IMR-90 (cell line): Measurements from ENCODE around the gene CCDC17. TPM values are rescaled to one million over a fixed set of nuclear protein-coding genes. Genes with fewer than 3 reads are reported as not detected.

Source experiments
- ATAC-seq: fragments of 200-7000 bp; cut with Tn5 transposase; 2 replicates; pipeline ENCODE4 v1.9.1; 2020; ENCODE audit warnings: low read depth, mild to moderate bottlenecking, moderate library complexity
- BruUV-seq: library from RNA; stranded (reverse); fragments of 400-500 nt; replicated peaks from 2 replicates; lab custom pipeline; 2021; lab: Mats Ljungman, UMichigan
- CTCF ChIA-PET: fragments of 300-600 bp; formaldehyde crosslinking; extraction: SDS; loops from one replicate; lab custom pipeline; 2021; ENCODE audit warnings: antibody characterized with exemption; lab: Yijun Ruan, JAX
- POLR2A ChIA-PET: fragments of 300-600 bp; sonication (Branson Sonifier 250); formaldehyde crosslinking; loops from one replicate; lab custom pipeline; 2022; ENCODE audit warnings: antibody characterized with exemption; ENCODE audit not compliant: unreplicated experiment; lab: Charles Lee
- DNase-seq: peaks from one replicate; pipeline ENCODE4 v3.0.0; 2013
- H2AFZ ChIP-seq: replicated peaks from 2 replicates; pipeline ENCODE3; 2013; ENCODE audit warnings: low read length, mild to moderate bottlenecking; ENCODE audit not compliant: poor library complexity
- H2AK5ac ChIP-seq: 2 replicates; pipeline ENCODE4 v1.6.1; 2013; ENCODE audit warnings: low read depth, low read length, inconsistent platforms
- H2AK9ac ChIP-seq: replicated peaks from 2 replicates; pipeline ENCODE3; 2013; ENCODE audit warnings: mild to moderate bottlenecking, low read depth, low read length, moderate library complexity; ENCODE audit not compliant: poor library complexity
- H2BK120ac ChIP-seq: 2 replicates; pipeline ENCODE4 v1.6.1; 2013; ENCODE audit warnings: low read depth, low read length, inconsistent platforms
- H2BK15ac ChIP-seq: 3 replicates; pipeline ENCODE4 v1.6.1; 2013; ENCODE audit warnings: low read depth, low read length, inconsistent platforms
- H2BK20ac ChIP-seq: 2 replicates; pipeline ENCODE4 v1.6.1; 2013; ENCODE audit warnings: low read depth, mild to moderate bottlenecking, inconsistent platforms, low read length, moderate library complexity
- H2BK5ac ChIP-seq: 2 replicates; pipeline ENCODE4 v1.6.1; 2013; ENCODE audit warnings: mild to moderate bottlenecking, low read depth, low read length, inconsistent platforms; ENCODE audit not compliant: poor library complexity, severe bottlenecking
- H3K14ac ChIP-seq: replicated peaks from 2 replicates; pipeline ENCODE4 v1.6.1; 2013; ENCODE audit warnings: low read depth, low read length, inconsistent platforms
- H3K18ac ChIP-seq: 2 replicates; pipeline ENCODE4 v1.6.1; 2013; ENCODE audit warnings: low read depth, low read length, control low read depth
- H3K23ac ChIP-seq: 2 replicates; pipeline ENCODE4 v1.6.1; 2013; ENCODE audit warnings: low read depth, low read length, inconsistent platforms
- H3K27ac ChIP-seq: 2 replicates; pipeline ENCODE4 v1.5.1; 2013; ENCODE audit warnings: mild to moderate bottlenecking, control low read depth, low read length; ENCODE audit not compliant: insufficient read depth
- H3K27me3 ChIP-seq: 2 replicates; pipeline ENCODE4 v1.6.1; 2013; ENCODE audit warnings: low read length; ENCODE audit not compliant: control insufficient read depth, insufficient read depth
- H3K36me3 ChIP-seq: 2 replicates; pipeline ENCODE4 v1.6.1; 2013; ENCODE audit warnings: low read length, mixed read lengths; ENCODE audit not compliant: control insufficient read depth, insufficient read depth
- H3K4ac ChIP-seq: 2 replicates; pipeline ENCODE4 v1.6.1; 2013; ENCODE audit warnings: low read depth, low read length, inconsistent platforms
- H3K4me1 ChIP-seq: 2 replicates; pipeline ENCODE4 v1.6.1; 2013; ENCODE audit warnings: low read length, mixed read lengths; ENCODE audit not compliant: control insufficient read depth, insufficient read depth
- H3K4me2 ChIP-seq: 2 replicates; pipeline ENCODE4 v1.6.1; 2013; ENCODE audit warnings: low read depth, mild to moderate bottlenecking, control low read depth, low read length, moderate library complexity
- H3K4me3 ChIP-seq: 2 replicates; pipeline ENCODE4 v1.5.1; 2013; ENCODE audit warnings: low read depth, mild to moderate bottlenecking, control low read depth, low read length, moderate library complexity; ENCODE audit not compliant: insufficient read depth
- H3K56ac ChIP-seq: 2 replicates; pipeline ENCODE4 v1.6.1; 2013; ENCODE audit warnings: low read length, inconsistent platforms; ENCODE audit not compliant: insufficient read depth; ENCODE audit errors: extremely low read depth
- H3K79me1 ChIP-seq, 2 experiments: 2 replicates each; pipeline ENCODE4 v1.6.1; 2013; ENCODE audit warnings: low read length in 2 of 2, inconsistent platforms in 1 of 2, low read depth in 1 of 2
- H3K9ac ChIP-seq: 2 replicates; pipeline ENCODE4 v1.6.1; 2013; ENCODE audit warnings: low read depth, low read length, control low read depth
- H3K9me1 ChIP-seq: 2 replicates; pipeline ENCODE4 v1.6.1; 2013; ENCODE audit warnings: low read length, inconsistent platforms; ENCODE audit not compliant: insufficient read depth
- H3K9me3 ChIP-seq: 2 replicates; pipeline ENCODE4 v1.6.1; 2013; ENCODE audit warnings: low read length; ENCODE audit not compliant: control insufficient read depth, insufficient read depth
- H4K20me1 ChIP-seq: 2 replicates; pipeline ENCODE4 v1.6.1; 2013; ENCODE audit warnings: low read length, inconsistent platforms; ENCODE audit not compliant: insufficient read depth
- H4K5ac ChIP-seq: 2 replicates; pipeline ENCODE4 v1.6.1; 2013; ENCODE audit warnings: mild to moderate bottlenecking, low read depth, low read length, control low read depth
- H4K8ac ChIP-seq, 2 experiments: 2 replicates each; pipeline ENCODE4 v1.6.1; 2013; ENCODE audit warnings: low read depth in 2 of 2, low read length in 2 of 2, control low read depth in 1 of 2, inconsistent platforms in 1 of 2
- H4K91ac ChIP-seq: 2 replicates; pipeline ENCODE4 v1.6.1; 2013; ENCODE audit warnings: low read depth, low read length, inconsistent platforms; ENCODE audit not compliant: insufficient read depth
- BHLHE40 ChIP-seq: fragments of 150-350 bp; IDR thresholded peaks from 2 replicates; pipeline ENCODE4 v1.6.1; 2016; ENCODE audit warnings: mild to moderate bottlenecking, low read depth, low read length
- CEBPB ChIP-seq: IDR thresholded peaks from 2 replicates; pipeline ENCODE4 v1.6.1; 2012; ENCODE audit warnings: low read depth, low read length, improper control_type of control experiment
- CHD1 ChIP-seq: IDR thresholded peaks from 2 replicates; pipeline ENCODE4 v1.6.1; 2012; ENCODE audit warnings: low read depth, low read length, improper control_type of control experiment
- CTCF ChIP-seq: conservative IDR thresholded peaks from 2 replicates; pipeline ENCODE4 v1.5.1; 2012; ENCODE audit warnings: mild to moderate bottlenecking, low read depth, low read length, improper control_type of control experiment
- FOS ChIP-seq: fragments of 150-350 bp; IDR thresholded peaks from 2 replicates; pipeline ENCODE4 v1.6.1; 2016; ENCODE audit warnings: low read depth, low read length
- POLR2A ChIP-seq: IDR thresholded peaks from 2 replicates; pipeline ENCODE4 v1.6.1; 2012; ENCODE audit warnings: mild to moderate bottlenecking, low read depth, low read length
- RAD21 ChIP-seq: IDR thresholded peaks from 2 replicates; pipeline ENCODE4 v1.6.1; 2012; ENCODE audit warnings: low read length, improper control_type of control experiment
- RFX5 ChIP-seq: IDR thresholded peaks from 2 replicates; pipeline ENCODE4 v1.8.0; 2012; ENCODE audit warnings: low read depth, mild to moderate bottlenecking, low read length, moderate library complexity
- SMC3 ChIP-seq: fragments of 150-350 bp; IDR thresholded peaks from 2 replicates; pipeline ENCODE4 v1.6.1; 2016; ENCODE audit warnings: low read depth, mild to moderate bottlenecking, antibody characterized with exemption, low read length, moderate library complexity
- USF2 ChIP-seq: fragments of 150-350 bp; IDR thresholded peaks from 2 replicates; pipeline ENCODE4 v1.6.1; 2017; ENCODE audit warnings: mild to moderate bottlenecking, antibody characterized with exemption, low read length, low read depth
- WGBS, 2 experiments: methylation state at CpG; one replicate each; pipeline versions ENCODE4 v1.1.5 to v1.1.7; 2013; ENCODE audit warnings: missing lambda C conversion rate in 2 of 2; ENCODE audit not compliant: insufficient read length in 1 of 2; ENCODE audit errors: extremely low coverage in 2 of 2; 5-methylcytosine and 5-hydroxymethylcytosine counted together
- dilution Hi-C: fragments of 300-500 bp; cut with HindIII; formaldehyde crosslinking; loops from one replicate; pipeline ENCODE4 v1.14.3; 2018; ENCODE audit warnings: low sequenced_read_pairs; ENCODE audit not compliant: unreplicated experiment
- in situ Hi-C: fragments of 300-500 bp; cut with MboI; formaldehyde crosslinking; loops from 3 replicates; pipeline ENCODE4 v1.14.3; 2019; ENCODE audit warnings: low sequenced_read_pairs, inconsistent platforms, mixed read lengths
- intact Hi-C: fragments of 100-400 bp; cut with micrococcal nuclease; formaldehyde crosslinking; loops from 2 replicates; pipeline ENCODE4 v1.10.0; 2022
- polyA plus RNA-seq, 3 experiments: library from polyadenylated mRNA; depleted of rRNA; stranded (reverse); fragments of >200 nt; gene quantifications; 2 replicates each; pipeline ENCODE4 v1.2.3, GENCODE V29; 2012; ENCODE audit warnings: low replicate concordance in 1 of 3
- total RNA-seq: library from RNA; depleted of rRNA; stranded (reverse); fragments of >200 nt; gene quantifications from 2 replicates; pipeline ENCODE4 v1.2.3, GENCODE V29; 2012
- TF ChIP-seq, protein P1 (sequence below): fragments of 150-350 bp; IDR thresholded peaks from 2 replicates; pipeline ENCODE4 v1.6.1; 2016; ENCODE audit warnings: low read depth, mild to moderate bottlenecking, low read length, moderate library complexity, borderline replicate concordance

The CCDC17 gene
- total and polyA plus RNA-seq, 2 of the 4 experiments (the other 2 are of a cell fraction) = 0.18 to 0.26 TPM

GRCh38 chr1:45574105-45574626, 49.7 kb downstream of the CCDC17 start:
- no peaks in the 10 kb centered on the region for H3K4me1 ChIP-seq
- dilution Hi-C loops = no loop called here
- no peak overlapping the region for H2AK9ac ChIP-seq
- DNase-seq (no peak), ATAC-seq (no peak)
- H2AFZ ChIP-seq = no peak overlapping the region
- H2AK5ac ChIP-seq = no peak overlapping the region
- no peaks in the 10 kb centered on the region for H3K79me1 ChIP-seq
- no peak overlapping the region for H3K27ac ChIP-seq
- intact Hi-C loops = loop anchor here (5.0 kb wide), 1 partner anchor 562 kb away; the partner anchor contains the start of genes HECTD3 and UROD
- H2BK120ac ChIP-seq = no peak overlapping the region
- H2BK15ac ChIP-seq = no peak overlapping the region
- no peak overlapping the region for H3K4me3 ChIP-seq
- H3K4ac ChIP-seq = no peak overlapping the region
- H3K14ac ChIP-seq = no peak overlapping the region
- POLR2A ChIA-PET = interaction anchor here (0.9 kb wide), 1 partner anchor 9 kb away, joined by 4 read pairs; no protein-coding TSS in a partner anchor
- H3K9me1 ChIP-seq = no peaks in the 10 kb centered on the region
- in situ Hi-C loops = loop anchor here (5.0 kb wide), 1 partner anchor 217 kb away; no protein-coding TSS in a partner anchor
- no peak overlapping the region for H4K5ac ChIP-seq
- H4K91ac ChIP-seq = no peak overlapping the region
- WGBS, 2 experiments = 97% methylated on average over 3 of the region's 7 CpGs; no CpG with 5 or more reads in 1 of the 2 experiments
- H3K4me2 ChIP-seq = no peak overlapping the region
- H2BK20ac ChIP-seq = no peak overlapping the region
- H3K27me3 ChIP-seq = no peaks in the 10 kb centered on the region
- no peak overlapping the region for H3K9ac ChIP-seq
- H4K20me1 ChIP-seq = no peaks in the 10 kb centered on the region
- CTCF ChIA-PET = no interaction called here
- H4K8ac ChIP-seq = no peak overlapping the region
- no TSS peak for BruUV-seq
- no peak overlapping the region for H2BK5ac ChIP-seq
- H3K9me3 ChIP-seq = no peaks in the 10 kb centered on the region
- H3K23ac ChIP-seq = no peak overlapping the region
- H3K56ac ChIP-seq = no peak overlapping the region
- TF ChIP-seq SMC3 = no peak
- no peak for TF ChIP-seq RFX5
- TF ChIP-seq, protein P1, sequence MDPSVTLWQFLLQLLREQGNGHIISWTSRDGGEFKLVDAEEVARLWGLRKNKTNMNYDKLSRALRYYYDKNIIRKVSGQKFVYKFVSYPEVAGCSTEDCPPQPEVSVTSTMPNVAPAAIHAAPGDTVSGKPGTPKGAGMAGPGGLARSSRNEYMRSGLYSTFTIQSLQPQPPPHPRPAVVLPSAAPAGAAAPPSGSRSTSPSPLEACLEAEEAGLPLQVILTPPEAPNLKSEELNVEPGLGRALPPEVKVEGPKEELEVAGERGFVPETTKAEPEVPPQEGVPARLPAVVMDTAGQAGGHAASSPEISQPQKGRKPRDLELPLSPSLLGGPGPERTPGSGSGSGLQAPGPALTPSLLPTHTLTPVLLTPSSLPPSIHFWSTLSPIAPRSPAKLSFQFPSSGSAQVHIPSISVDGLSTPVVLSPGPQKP = no peak
- TF ChIP-seq CHD1 = no peak
- TF ChIP-seq CEBPB = no peak
- TF ChIP-seq RAD21 = no peak
- no peak for TF ChIP-seq CTCF
- no peak for TF ChIP-seq USF2
- TF ChIP-seq FOS = no peak
- TF ChIP-seq POLR2A = no peak
- TF ChIP-seq BHLHE40 = no peak
- H3K36me3 ChIP-seq = peaks cover 6% of the 10 kb centered on the region; the same call in 1 of the 2 replicates
- no peak overlapping the region for H3K18ac ChIP-seq
